Fibroblast of lung (primary cell): Measurements from ENCODE around the gene UBE2M.

Source experiments
- EZH2 ChIP-seq: IDR thresholded peaks from 2 replicates; pipeline ENCODE4 v1.5.1; 2012; ENCODE audit warnings: low read length, control low read depth, mild to moderate bottlenecking; ENCODE audit errors: missing control alignments
- TF ChIP-seq, protein P1 (sequence below), 2 donors: IDR thresholded peaks in 1 of 2; conservative IDR thresholded peaks in 1 of 2; 1 replicate in 1 of 2; 2 replicates in 1 of 2; pipeline ENCODE4 v1.5.1; 2011 to 2012; ENCODE audit warnings: low read length in 2 of 2, control low read depth in 1 of 2, inconsistent platforms in 1 of 2, low read depth in 1 of 2, mild to moderate bottlenecking in 1 of 2

DNA sequence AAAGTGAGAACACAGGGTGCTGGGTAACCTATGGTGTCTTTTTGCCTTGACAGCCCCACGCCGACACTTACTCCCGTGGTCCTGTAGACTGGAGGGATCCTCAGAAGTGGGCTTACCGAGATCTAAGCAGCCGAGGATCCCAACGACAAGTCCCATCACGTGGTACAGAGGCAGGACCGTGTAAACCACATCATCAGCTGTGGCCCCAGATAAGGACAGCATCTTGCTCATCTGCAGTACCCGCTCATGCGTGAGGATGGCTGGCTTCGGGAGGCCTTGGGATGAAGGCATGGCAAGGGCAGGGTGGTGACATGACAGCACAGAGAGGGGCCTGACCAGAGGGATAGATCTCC, 48.7 kb downstream of the UBE2M start:
- TF ChIP-seq, protein P1, sequence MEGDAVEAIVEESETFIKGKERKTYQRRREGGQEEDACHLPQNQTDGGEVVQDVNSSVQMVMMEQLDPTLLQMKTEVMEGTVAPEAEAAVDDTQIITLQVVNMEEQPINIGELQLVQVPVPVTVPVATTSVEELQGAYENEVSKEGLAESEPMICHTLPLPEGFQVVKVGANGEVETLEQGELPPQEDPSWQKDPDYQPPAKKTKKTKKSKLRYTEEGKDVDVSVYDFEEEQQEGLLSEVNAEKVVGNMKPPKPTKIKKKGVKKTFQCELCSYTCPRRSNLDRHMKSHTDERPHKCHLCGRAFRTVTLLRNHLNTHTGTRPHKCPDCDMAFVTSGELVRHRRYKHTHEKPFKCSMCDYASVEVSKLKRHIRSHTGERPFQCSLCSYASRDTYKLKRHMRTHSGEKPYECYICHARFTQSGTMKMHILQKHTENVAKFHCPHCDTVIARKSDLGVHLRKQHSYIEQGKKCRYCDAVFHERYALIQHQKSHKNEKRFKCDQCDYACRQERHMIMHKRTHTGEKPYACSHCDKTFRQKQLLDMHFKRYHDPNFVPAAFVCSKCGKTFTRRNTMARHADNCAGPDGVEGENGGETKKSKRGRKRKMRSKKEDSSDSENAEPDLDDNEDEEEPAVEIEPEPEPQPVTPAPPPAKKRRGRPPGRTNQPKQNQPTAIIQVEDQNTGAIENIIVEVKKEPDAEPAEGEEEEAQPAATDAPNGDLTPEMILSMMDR (conservative IDR thresholded peaks at IDR 0.05 in 1 of 2, IDR thresholded peaks at IDR 0.05 in 1 of 2; ENCODE audit: low read depth in 1 of 2, low read length in 2 of 2), result no peak
- no peak for TF ChIP-seq EZH2
